HepG2 (cell line): ENCODE data around the gene TULP3. TPM values are rescaled to one million over a fixed set of nuclear protein-coding genes. Genes with fewer than 3 reads are reported as not detected.

Experiments
- ATAC-seq: fragments of 200-7000 bp; cut with Tn5 transposase; 3 replicates; pipeline ENCODE4 v1.9.1; 2020; ENCODE audit warnings: mild to moderate bottlenecking, moderate library complexity
- BruUV-seq: library from RNA; stranded (reverse); fragments of 400-500 nt; replicated peaks from 2 replicates; lab custom pipeline; 2021; lab: Mats Ljungman, UMichigan
- CTCF ChIA-PET: fragments of 300-600 bp; formaldehyde crosslinking; extraction: SDS; loops from one replicate; lab custom pipeline; 2021; ENCODE audit warnings: low total read pairs, inconsistent platforms, low intra/inter-chr PET ratio; lab: Yijun Ruan, JAX
- POLR2A ChIA-PET: fragments of 350-600 bp; sonication (Branson Sonifier 250); formaldehyde crosslinking; loops from one replicate; lab custom pipeline; 2020; ENCODE audit warnings: antibody characterized with exemption, inconsistent platforms; lab: Yijun Ruan, JAX
- DNase-seq: peaks from one replicate; pipeline ENCODE4 v3.0.0-alpha.2; 2015; ENCODE audit warnings: low spot score
- FAIRE-seq: peaks from 3 replicates; lab custom pipeline; 2011; peaks lifted over from hg19 to GRCh38; lab: Jason Lieb, UNC
- H2AFZ ChIP-seq: one replicate; pipeline ENCODE4 v1.6.1; 2011; ENCODE audit warnings: low read length, inconsistent platforms
- H3K27ac ChIP-seq: fragments of 300-600 bp; 3 replicates; pipeline ENCODE4 v1.8.0; 2011; ENCODE audit warnings: mixed run types, mild to moderate bottlenecking, mixed read lengths, low read length, inconsistent platforms; ENCODE audit not compliant: insufficient read depth; ENCODE audit errors: extremely low read length
- H3K27me3 ChIP-seq, 2 experiments: fragments of 200-600 bp in 1 of 2; 2 replicates in 1 of 2; 3 replicates in 1 of 2; pipeline versions ENCODE4 v1.6.0 to v1.8.0; 2011; ENCODE audit warnings: low read length in 2 of 2, mild to moderate bottlenecking in 2 of 2, moderate library complexity in 2 of 2, inconsistent platforms in 1 of 2; ENCODE audit not compliant: insufficient read depth in 2 of 2, control insufficient read depth in 1 of 2
- H3K36me3 ChIP-seq, 2 experiments: fragments of 200-600 bp in 1 of 2; replicated peaks in 1 of 2; 2 replicates in 1 of 2; 3 replicates in 1 of 2; pipeline versions ENCODE4 v1.5.1 to v1.8.0; 2011; ENCODE audit warnings: low read length in 2 of 2, inconsistent platforms in 1 of 2; ENCODE audit not compliant: insufficient read depth in 2 of 2, control insufficient read depth in 1 of 2
- H3K4me1 ChIP-seq: 2 replicates; pipeline ENCODE4 v1.5.1; 2012; ENCODE audit warnings: low read length, inconsistent platforms; ENCODE audit not compliant: insufficient read depth
- H3K4me2 ChIP-seq: 2 replicates; pipeline ENCODE4 v1.6.0; 2011; ENCODE audit warnings: low read depth, low read length, inconsistent platforms
- H3K4me3 ChIP-seq, 3 experiments: fragments of 200-600 bp in 1 of 3; sonication (generic), shearing (Covaris generic) in 1 of 3; replicated peaks in 1 of 3; 2 replicates each; pipeline ENCODE4 v1.5.1; 2011 to 2016; ENCODE audit warnings: low read length in 3 of 3, inconsistent platforms in 2 of 3, low read depth in 2 of 3, mild to moderate bottlenecking in 2 of 3, control low read depth in 1 of 3, mixed read lengths in 1 of 3; ENCODE audit not compliant: insufficient read depth in 1 of 3
- H3K79me2 ChIP-seq: one replicate; pipeline ENCODE4 v1.6.1; 2011; ENCODE audit warnings: low read length, inconsistent platforms; ENCODE audit not compliant: insufficient read depth
- H3K9ac ChIP-seq: 2 replicates; pipeline ENCODE4 v1.6.0; 2011; ENCODE audit warnings: mild to moderate bottlenecking, low read depth, low read length, inconsistent platforms; ENCODE audit not compliant: insufficient read depth
- H3K9me3 ChIP-seq: 2 replicates; pipeline ENCODE4 v1.5.1; 2012; ENCODE audit warnings: mild to moderate bottlenecking, low read length
- H4K20me1 ChIP-seq: 2 replicates; pipeline ENCODE4 v1.6.0; 2011; ENCODE audit warnings: inconsistent platforms, mild to moderate bottlenecking, low read length, moderate library complexity; ENCODE audit not compliant: insufficient read depth
- WGBS: methylation state at CpG from one replicate; pipeline ENCODE4 v1.1.6; 2017; ENCODE audit warnings: low lambda C conversion rate; 5-methylcytosine and 5-hydroxymethylcytosine counted together
- in situ Hi-C: cut with HindIII; loops from 2 replicates; pipeline ENCODE4 v1.10.0; 2017; ENCODE audit warnings: low pct_unique_long_range_greater_than_20kb; ENCODE audit not compliant: extremely low pct_ligation_motif_present
- intact Hi-C: fragments of 100-400 bp; cut with micrococcal nuclease; formaldehyde crosslinking; loops from one replicate; pipeline ENCODE4 v1.10.0; 2022; ENCODE audit not compliant: unreplicated experiment
- polyA plus RNA-seq, 8 experiments: library from polyadenylated mRNA; depleted of rRNA in 3 of 8; stranded (reverse) in 7 of 8; unstranded in 1 of 8; fragments of >200 nt; fragmentation: Illumina TruSeq in 4 of 8; extraction: Trizol in 4 of 8; gene quantifications; 2 replicates each; pipeline versions ENCODE4 v1.2.1 to v1.2.3, GENCODE V29; 2011 to 2016; ENCODE audit warnings: low read depth in 4 of 8, missing spikeins in 1 of 8, mixed read lengths in 1 of 8; ENCODE audit not compliant: insufficient read depth in 1 of 8
- total RNA-seq, 5 experiments: library from RNA; depleted of rRNA; stranded (reverse); fragments of >200 nt; fragmentation: Illumina TruSeq; extraction: Trizol; gene quantifications; 2 replicates each; pipeline ENCODE4 v1.2.3, GENCODE V29; 2016; ENCODE audit warnings: low read depth in 1 of 5
- TF ChIP-seq, protein P1 (sequence below), 2 experiments: fragments of 450-650 bp in 1 of 2; sonication (generic) in 1 of 2; formaldehyde crosslinking in 1 of 2; IDR thresholded peaks; 2 replicates each; pipeline versions ENCODE4 v1.6.1 to v1.8.0; 2016 to 2022; ENCODE audit warnings: antibody characterized with exemption in 1 of 2, mild to moderate bottlenecking in 1 of 2, missing genetic modification reagents in 1 of 2

Gene TULP3
- total and polyA plus RNA-seq, 2 of the 13 experiments (the other 11 are each of a cell fraction or from before 2014, with no cell fraction given), result 11.2 to 13.2 TPM

- DNase-seq (no peak), FAIRE-seq (no peak)
- in situ Hi-C loops, result no loop called here
- Histone ChIP-seq H3K4me1 (no peaks in the 10 kb centered on the region), H3K9ac (no peak overlapping the region), H3K9me3 (no peaks in the 10 kb centered on the region), H3K79me2 (peaks cover 51% of the 10 kb centered on the region), H3K4me2 (no peak overlapping the region), H3K36me3 (peaks cover 22 to 58% of the 10 kb centered on the region in 2 experiments), H3K4me3 (no peak overlapping the region), H3K27me3 (no peaks in the 10 kb centered on the region)
- POLR2A ChIA-PET, result no interaction called here
- BruUV-seq, result TSS peak; percentile 40
- intact Hi-C loops, result no loop called here
- TF ChIP-seq, protein P1, sequence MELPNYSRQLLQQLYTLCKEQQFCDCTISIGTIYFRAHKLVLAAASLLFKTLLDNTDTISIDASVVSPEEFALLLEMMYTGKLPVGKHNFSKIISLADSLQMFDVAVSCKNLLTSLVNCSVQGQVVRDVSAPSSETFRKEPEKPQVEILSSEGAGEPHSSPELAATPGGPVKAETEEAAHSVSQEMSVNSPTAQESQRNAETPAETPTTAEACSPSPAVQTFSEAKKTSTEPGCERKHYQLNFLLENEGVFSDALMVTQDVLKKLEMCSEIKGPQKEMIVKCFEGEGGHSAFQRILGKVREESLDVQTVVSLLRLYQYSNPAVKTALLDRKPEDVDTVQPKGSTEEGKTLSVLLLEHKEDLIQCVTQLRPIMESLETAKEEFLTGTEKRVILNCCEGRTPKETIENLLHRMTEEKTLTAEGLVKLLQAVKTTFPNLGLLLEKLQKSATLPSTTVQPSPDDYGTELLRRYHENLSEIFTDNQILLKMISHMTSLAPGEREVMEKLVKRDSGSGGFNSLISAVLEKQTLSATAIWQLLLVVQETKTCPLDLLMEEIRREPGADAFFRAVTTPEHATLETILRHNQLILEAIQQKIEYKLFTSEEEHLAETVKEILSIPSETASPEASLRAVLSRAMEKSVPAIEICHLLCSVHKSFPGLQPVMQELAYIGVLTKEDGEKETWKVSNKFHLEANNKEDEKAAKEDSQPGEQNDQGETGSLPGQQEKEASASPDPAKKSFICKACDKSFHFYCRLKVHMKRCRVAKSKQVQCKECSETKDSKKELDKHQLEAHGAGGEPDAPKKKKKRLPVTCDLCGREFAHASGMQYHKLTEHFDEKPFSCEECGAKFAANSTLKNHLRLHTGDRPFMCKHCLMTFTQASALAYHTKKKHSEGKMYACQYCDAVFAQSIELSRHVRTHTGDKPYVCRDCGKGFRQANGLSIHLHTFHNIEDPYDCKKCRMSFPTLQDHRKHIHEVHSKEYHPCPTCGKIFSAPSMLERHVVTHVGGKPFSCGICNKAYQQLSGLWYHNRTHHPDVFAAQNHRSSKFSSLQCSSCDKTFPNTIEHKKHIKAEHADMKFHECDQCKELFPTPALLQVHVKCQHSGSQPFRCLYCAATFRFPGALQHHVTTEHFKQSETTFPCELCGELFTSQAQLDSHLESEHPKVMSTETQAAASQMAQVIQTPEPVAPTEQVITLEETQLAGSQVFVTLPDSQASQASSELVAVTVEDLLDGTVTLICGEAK (IDR thresholded peaks at IDR 0.05), result no peak
- TF ChIP-seq, protein P1 (CRISPR knock-in tag; IDR thresholded peaks at IDR 0.05), result no peak
- TF ChIP-seq, all 625 proteins: peak for 0
- Histone ChIP-seq H3K27ac (no peak overlapping the region), H2AFZ (no peak overlapping the region), H4K20me1 (0 out of 2 replicates have a peak, but pooled peaks cover 14% of the 10 kb centered on the region)
- CTCF ChIA-PET, result no interaction called here
- 98% methylated on average over 5 of the region's 5 CpGs for WGBS
- no peak for ATAC-seq
Measured at GRCh38 chr12:2984249-2984648, 93.6 kb downstream of the TULP3 start.
